Neutrophil (primary cell): ENCODE data around the gene ATCAY.
"Not testable (repeated sequence)": the region's sequence is repeated elsewhere in the genome, so short reads cannot be mapped to it uniquely, and the experiment has no call there.

Source experiments
- H3K27ac ChIP-seq: fragments of 200-600 bp; sonication (generic); 2 replicates; pipeline ENCODE4 v1.5.1; 2016; ENCODE audit warnings: mild to moderate bottlenecking, moderate library complexity
- H3K27me3 ChIP-seq: fragments of 200-600 bp; sonication (generic); 2 replicates; pipeline ENCODE4 v1.6.0; 2016; ENCODE audit warnings: mild to moderate bottlenecking
- H3K36me3 ChIP-seq: fragments of 200-600 bp; sonication (generic); 2 replicates; pipeline ENCODE4 v1.5.1; 2017
- H3K4me1 ChIP-seq, 2 experiments: fragments of 200-600 bp in 1 of 2; sonication (generic) in 1 of 2; 1 replicate in 1 of 2; 2 replicates in 1 of 2; pipeline versions ENCODE4 v1.5.1 to v1.6.1; 2013 to 2016; ENCODE audit warnings: low read depth in 1 of 2, low read length in 1 of 2, mild to moderate bottlenecking in 1 of 2, moderate library complexity in 1 of 2; ENCODE audit not compliant: control insufficient read depth in 1 of 2, insufficient read depth in 1 of 2
- H3K4me3 ChIP-seq, 2 experiments: fragments of 200-600 bp in 1 of 2; sonication (generic) in 1 of 2; 1 replicate in 1 of 2; 2 replicates in 1 of 2; pipeline ENCODE4 v1.5.1; 2013 to 2016; ENCODE audit warnings: low read depth in 1 of 2, low read length in 1 of 2, mild to moderate bottlenecking in 1 of 2, moderate library complexity in 1 of 2
- H3K9me3 ChIP-seq: fragments of 200-600 bp; sonication (generic); 2 replicates; pipeline ENCODE4 v1.5.1; 2016
- TF ChIP-seq, protein P1 (sequence below): fragments of 200-600 bp; sonication (generic); IDR thresholded peaks from 2 replicates; pipeline ENCODE4 v1.5.1; 2016; ENCODE audit warnings: antibody characterized with exemption

ATCAY gene

DNA sequence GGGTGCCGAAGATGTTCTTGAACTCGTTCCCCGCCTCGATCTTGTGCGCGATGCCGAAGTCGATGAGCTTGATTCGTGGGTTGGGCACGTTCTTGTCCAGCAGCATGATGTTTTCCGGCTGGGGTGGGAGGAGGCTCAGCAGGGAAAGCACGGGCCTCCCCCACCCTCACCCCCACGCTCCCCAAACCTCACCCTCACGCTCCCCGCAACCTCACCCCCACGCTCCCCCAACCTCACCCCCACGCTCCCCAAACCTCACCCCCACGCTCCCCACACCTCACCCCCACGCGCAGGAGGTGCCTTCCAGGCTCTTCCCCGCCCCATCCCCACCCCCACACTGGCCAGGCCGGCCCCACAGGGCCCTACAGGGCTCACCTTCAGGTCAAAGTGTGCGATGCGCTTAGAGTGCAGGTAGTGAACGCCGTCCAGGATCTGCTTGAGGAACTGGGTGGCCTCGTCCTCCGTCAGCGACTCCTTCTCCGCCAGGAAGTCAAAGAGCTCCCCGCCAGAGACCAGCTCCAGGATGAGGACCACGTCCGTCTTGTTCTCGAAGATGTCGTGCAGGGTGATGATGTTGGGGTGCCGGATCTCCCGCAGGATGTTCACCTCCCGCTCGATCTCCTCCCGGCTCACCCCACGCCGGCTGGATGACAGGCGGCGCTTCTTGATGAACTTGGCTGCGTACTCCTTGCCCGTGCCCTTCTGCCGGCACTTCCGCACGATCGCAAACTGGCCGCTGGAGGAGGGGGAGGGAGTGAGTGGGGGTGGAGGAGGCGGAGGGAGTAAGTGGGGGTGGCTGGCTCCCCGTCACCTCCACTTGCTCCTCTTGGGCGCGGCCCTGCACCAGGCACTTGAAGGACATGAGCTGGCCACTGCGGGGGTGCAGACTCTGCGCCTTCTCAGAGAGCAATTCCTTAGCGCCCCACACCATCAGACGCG lies 84.0 kb downstream of the ATCAY start:
- Histone ChIP-seq H3K4me1 (no peaks in the 10 kb centered on the region), H3K4me3 (no peak overlapping the region)

DNA sequence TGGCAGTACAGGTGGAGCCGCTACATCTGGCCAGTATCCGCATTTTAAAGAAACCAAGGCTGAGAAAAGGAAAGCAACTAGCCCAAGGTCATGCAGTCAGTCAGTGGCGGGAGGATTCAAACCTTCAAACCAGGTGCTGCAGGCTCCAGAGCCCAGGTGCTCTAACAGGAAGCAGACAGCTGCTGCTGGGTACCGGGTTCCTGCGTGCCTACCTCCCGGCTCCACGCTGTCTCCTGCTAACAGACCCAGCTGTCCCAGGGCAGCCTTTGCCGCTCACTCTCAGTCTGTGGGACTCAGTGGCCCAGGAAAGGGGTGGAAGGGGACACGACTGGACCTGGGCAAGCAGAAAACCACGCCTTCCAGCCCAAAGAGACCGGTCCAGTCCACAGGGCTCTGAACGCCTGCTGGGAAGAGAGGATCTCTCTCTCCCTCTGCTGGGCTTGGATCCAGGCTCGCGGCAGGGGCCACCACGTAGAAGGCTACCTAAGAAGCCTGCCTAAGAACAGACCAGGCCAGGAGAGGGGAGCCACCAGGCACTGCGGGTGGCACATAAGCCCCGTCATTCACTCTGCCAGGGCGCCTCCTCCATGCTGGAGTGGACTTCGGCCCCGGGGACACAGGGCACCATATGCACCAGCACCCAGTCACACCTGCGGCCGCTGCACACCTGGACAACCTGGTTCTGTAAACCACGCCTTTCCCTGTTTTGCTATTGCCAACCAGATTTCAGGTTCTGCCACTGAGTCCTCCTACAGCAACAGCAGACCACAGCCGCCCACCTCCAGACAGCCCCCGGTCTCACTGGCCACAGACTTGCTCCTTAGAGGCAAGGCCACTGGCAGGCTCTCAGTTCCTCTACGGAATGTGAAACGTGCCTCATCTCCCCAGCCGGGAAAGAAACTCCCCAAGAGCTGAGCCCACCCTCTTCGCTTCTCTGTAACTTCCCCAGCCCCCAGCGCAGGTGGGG lies 85.8 kb downstream of the ATCAY start:
- Histone ChIP-seq H3K9me3 (no peaks in the 10 kb centered on the region), H3K27ac (no peak overlapping the region), H3K36me3 (peaks cover 80% of the 10 kb centered on the region), H3K4me1 (peaks cover 10% of the 10 kb centered on the region in 2 experiments), H3K27me3 (no peaks in the 10 kb centered on the region), H3K4me3 (no peak overlapping the region)
- TF ChIP-seq, protein P1, sequence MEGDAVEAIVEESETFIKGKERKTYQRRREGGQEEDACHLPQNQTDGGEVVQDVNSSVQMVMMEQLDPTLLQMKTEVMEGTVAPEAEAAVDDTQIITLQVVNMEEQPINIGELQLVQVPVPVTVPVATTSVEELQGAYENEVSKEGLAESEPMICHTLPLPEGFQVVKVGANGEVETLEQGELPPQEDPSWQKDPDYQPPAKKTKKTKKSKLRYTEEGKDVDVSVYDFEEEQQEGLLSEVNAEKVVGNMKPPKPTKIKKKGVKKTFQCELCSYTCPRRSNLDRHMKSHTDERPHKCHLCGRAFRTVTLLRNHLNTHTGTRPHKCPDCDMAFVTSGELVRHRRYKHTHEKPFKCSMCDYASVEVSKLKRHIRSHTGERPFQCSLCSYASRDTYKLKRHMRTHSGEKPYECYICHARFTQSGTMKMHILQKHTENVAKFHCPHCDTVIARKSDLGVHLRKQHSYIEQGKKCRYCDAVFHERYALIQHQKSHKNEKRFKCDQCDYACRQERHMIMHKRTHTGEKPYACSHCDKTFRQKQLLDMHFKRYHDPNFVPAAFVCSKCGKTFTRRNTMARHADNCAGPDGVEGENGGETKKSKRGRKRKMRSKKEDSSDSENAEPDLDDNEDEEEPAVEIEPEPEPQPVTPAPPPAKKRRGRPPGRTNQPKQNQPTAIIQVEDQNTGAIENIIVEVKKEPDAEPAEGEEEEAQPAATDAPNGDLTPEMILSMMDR = no peak

More for the DNA sequence above, 84.0 kb downstream of the ATCAY start:
- H3K9me3 ChIP-seq = no peaks in the 10 kb centered on the region
- H3K27ac ChIP-seq = no peak overlapping the region
- peaks cover 97% of the 10 kb centered on the region for H3K36me3 ChIP-seq
- H3K27me3 ChIP-seq = no peaks in the 10 kb centered on the region
- TF ChIP-seq, protein P1 = no peak

DNA sequence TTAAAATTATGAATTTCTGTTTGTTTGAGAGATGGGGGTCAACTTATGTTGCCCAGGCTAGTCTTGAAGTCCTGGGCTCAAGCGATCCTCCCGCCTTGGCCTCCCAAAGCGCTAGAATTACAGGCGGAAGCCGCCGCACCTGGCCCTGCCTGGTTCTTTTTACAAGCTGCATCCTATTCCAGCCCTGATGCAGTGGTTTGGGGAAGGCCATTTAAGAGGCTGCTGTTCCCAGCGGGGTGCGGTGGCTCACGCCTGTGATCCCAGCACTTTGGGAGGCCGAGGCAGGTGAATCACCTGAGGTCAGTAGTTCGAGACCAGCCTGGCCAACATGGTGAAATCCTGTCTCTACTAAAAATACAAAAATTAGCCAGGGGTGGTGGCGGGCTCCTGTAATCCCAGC lies 87.5 kb downstream of the ATCAY start:
- not testable (repeated sequence) for H3K27me3 ChIP-seq, H3K9me3 ChIP-seq, H3K4me3 ChIP-seq, H3K27ac ChIP-seq
- Histone ChIP-seq H3K36me3 (peaks cover 65% of the 10 kb centered on the region), H3K4me1 (peaks cover 13 to 14% of the 10 kb centered on the region in 2 experiments)

DNA sequence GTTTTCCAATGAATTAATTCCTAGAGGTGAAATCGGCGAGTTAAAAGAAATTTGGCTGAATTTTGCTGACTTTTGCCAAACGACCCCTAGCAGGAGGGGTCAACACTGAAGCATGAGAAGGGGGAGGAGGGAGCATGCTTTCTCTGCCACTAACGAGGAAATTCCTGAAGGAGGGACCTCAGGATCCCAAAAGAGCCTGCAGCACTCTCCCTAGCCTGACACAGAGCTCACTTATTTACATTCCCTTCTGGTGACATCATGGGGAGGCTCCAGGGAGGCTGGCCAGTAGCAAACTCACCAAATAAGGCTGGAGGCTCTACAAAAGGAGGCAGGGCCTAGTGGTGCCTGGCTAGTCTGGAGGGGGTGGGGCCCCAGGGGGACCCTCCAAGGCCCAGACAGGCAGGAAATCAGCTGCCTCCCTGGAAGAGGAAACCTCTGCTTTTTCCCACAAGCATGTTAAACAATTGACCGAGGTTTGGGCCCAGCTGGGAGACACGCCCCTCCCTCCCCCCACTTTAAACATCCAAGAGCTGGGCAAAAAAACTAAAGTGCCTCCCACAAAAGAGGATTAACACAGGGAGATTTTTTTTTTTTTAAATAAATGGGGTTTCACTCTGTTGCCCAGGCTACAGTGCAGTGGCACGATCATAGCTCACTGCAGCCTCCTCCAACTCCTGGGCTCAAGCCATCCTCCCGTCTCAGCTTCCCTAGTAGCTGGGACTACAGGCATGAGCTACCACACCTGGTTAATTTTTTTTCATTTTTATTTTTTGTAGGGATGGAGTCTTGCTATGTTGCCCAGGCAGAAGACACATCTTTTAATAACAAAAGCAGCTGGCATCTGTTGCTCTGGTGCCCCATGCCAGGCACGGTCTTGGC lies 88.3 kb downstream of the ATCAY start:
- Histone ChIP-seq H3K4me1 (peaks cover 13 to 14% of the 10 kb centered on the region in 2 experiments), H3K9me3 (no peaks in the 10 kb centered on the region), H3K4me3 (no peak overlapping the region), H3K27me3 (no peaks in the 10 kb centered on the region), H3K36me3 (peaks cover 57% of the 10 kb centered on the region), H3K27ac (no peak overlapping the region)
- TF ChIP-seq, protein P1 = no peak

DNA sequence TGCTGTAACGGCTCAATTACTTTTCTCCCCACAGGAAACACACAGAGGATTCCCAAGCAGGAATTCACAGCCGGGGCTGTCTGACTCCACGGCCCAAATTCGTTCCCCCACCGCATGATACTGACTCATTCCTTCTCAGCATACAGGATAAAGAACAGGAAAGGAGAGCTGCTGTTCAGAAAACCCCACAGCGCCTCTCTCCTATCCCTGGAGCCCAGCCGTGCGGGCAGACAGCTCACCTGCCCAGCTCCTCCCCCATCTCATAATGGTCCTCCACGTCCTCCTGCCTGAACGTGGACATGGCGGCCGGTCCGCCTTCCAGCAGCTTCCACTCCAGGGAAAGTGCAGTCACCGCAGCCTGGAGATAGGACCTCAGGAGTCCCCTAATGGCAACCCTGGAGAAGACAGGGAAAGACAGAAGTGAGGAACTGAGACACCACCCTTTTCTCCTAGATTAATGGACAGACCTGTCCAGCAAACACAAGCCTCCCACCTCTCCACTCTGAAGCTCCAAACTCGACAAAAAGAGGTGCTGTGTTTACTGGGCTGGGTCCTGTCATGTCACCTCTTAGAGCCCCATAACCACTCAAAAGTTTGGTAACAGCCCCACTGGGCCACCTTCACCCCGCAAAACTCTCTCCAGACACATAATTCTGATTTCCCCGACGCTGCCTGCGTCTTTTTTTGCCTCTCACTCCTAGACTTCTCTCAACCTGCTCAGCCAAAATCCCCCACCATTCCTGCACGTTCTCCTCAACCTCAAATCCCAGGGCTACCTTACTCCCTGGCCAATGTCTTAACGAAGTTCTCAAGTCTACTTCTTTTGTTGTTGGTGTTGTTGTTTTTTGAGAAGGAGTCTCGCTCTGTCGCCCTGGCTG lies 89.2 kb downstream of the ATCAY start:
- Histone ChIP-seq H3K27ac (peak overlapping the region; percentile 84), H3K36me3 (peaks cover 48% of the 10 kb centered on the region), H3K4me3 (peak overlapping the region; percentile 79 to 96), H3K27me3 (no peaks in the 10 kb centered on the region), H3K9me3 (no peaks in the 10 kb centered on the region), H3K4me1 (peaks cover 13 to 14% of the 10 kb centered on the region in 2 experiments)
- TF ChIP-seq, protein P1 = no peak
